SJCRH30 (cell line): ENCODE measurements around the gene LARP6. TPM values are rescaled to one million over a fixed set of nuclear protein-coding genes. Genes with fewer than 3 reads are reported as not detected.
A peak's percentile ranks its signal among the peaks of the same experiment; 100 is the strongest.

Source experiments
- DNase-seq, 2 experiments: peaks; one replicate each; pipeline ENCODE4 v3.0.0-alpha.2; 2015 to 2020
- H3K27ac ChIP-seq: fragments of 250-450 bp; sonication (Bioruptor Pico); 2 replicates; pipeline ENCODE4 v1.5.1; 2020; ENCODE audit warnings: mild to moderate bottlenecking, moderate library complexity
- H3K27me3 ChIP-seq: fragments of 250-450 bp; sonication (Bioruptor Pico); 2 replicates; pipeline ENCODE4 v1.5.1; 2020; ENCODE audit warnings: mild to moderate bottlenecking, moderate library complexity
- H3K36me3 ChIP-seq: fragments of 250-450 bp; sonication (Bioruptor Pico); 2 replicates; pipeline ENCODE4 v1.5.1; 2020; ENCODE audit warnings: mild to moderate bottlenecking, moderate library complexity
- H3K4me1 ChIP-seq: fragments of 250-450 bp; sonication (Bioruptor Pico); 2 replicates; pipeline ENCODE4 v1.5.1; 2020; ENCODE audit warnings: mild to moderate bottlenecking, moderate library complexity
- H3K4me3 ChIP-seq: fragments of 250-450 bp; sonication (Bioruptor Pico); 2 replicates; pipeline ENCODE4 v1.5.1; 2020; ENCODE audit warnings: mild to moderate bottlenecking, moderate library complexity
- H3K9me3 ChIP-seq: fragments of 250-450 bp; sonication (Bioruptor Pico); replicated peaks from 2 replicates; pipeline ENCODE4 v1.5.1; 2020; ENCODE audit warnings: mild to moderate bottlenecking, moderate library complexity
- total RNA-seq: library from RNA; depleted of rRNA; stranded (reverse); fragments of >200 nt; shearing (Covaris generic); gene quantifications from 2 replicates; pipeline ENCODE4 v1.2.3, GENCODE V29; 2014

Gene LARP6
- total RNA-seq, 1 experiment from 2014 or later: 54.8 TPM

DNA sequence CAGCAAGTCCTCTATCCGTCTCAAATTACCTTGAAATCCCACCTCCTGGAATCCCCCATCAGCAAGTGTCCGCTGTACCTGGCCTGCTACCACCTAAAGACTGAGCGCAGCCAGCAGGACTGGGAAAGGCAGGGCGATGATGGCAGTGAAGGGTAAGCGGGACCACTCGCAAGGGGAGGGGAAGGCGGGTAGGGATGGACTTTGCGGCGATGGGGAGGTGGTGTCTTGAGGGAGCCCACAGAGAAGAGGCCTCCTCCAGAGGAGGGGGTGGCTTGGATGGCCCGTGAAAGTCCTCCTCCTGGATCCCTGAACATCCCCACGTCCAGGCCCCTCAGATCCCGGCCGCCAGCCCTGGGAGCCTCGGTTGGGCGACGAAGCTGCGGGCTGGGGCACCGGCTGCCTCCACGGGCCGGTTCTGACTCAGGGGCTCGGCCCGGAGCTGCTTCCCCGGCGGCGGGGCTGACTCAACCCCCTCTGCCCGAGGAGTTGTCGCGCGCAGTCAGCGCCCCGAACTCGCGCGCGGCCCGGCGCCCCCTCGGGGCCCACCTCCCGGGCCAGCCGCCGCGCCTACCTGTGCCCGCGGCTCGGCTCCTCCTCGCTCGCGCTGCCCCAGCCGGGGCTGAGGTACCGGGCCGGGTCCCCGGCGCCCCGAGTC lies 512 bp downstream of the LARP6 start:
- Histone ChIP-seq H3K27me3 (no peaks in the 10 kb centered on the region), H3K27ac (peak overlapping the region; percentile 30; the same call in 1 of the 2 replicates), H3K36me3 (peaks cover 12% of the 10 kb centered on the region; the same call in 1 of the 2 replicates), H3K4me3 (peak overlapping the region; percentile 96), H3K9me3 (no peaks in the 10 kb centered on the region), H3K4me1 (peaks cover 13% of the 10 kb centered on the region)
- peak; percentile 67 to 75 for DNase-seq

DNA sequence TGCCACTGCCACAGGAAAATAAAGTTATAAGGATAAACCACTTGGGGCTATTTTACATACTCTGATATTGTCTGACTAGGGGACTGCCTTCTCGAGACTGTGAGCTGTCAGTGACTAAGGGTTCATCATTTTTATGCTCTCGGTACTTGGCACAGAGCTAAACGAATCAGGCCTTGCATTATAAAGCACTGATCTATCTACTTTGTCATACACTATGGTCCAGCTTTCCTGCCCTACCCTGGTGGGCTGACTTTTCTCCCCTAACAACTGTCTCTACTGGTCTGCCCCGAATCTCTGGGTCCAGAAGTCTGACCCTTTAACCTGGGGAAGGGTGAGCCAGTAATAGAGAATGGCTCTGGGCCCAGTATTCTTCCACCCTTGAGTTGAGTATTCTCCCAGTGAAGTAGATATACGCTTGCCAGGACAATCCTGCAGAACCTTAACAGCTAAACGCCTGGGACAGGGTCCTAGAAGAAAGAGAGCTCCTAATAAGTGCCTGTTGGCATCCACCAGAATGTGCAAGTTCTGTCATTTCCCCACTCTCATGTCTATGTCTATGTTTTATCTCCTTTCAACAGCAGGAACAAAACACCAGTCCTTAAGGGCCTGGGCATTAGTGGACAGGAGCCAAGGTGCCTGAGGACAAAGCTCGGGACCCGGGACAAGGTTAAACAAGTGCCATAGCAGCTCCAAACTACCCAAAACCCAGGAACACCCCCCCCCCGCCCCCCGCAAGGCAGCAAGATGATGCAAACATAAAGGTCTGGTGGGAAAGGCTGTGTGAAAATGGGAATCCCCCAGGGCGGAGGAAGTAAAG lies 1.2 kb downstream of the LARP6 start:
- Histone ChIP-seq H3K4me1 (peaks cover 13% of the 10 kb centered on the region), H3K27me3 (no peaks in the 10 kb centered on the region), H3K27ac (no peak overlapping the region; the same call in 1 of the 2 replicates), H3K36me3 (peaks cover 12% of the 10 kb centered on the region; the same call in 1 of the 2 replicates), H3K9me3 (no peaks in the 10 kb centered on the region), H3K4me3 (peak overlapping the region; percentile 96)
- no peak for DNase-seq

DNA sequence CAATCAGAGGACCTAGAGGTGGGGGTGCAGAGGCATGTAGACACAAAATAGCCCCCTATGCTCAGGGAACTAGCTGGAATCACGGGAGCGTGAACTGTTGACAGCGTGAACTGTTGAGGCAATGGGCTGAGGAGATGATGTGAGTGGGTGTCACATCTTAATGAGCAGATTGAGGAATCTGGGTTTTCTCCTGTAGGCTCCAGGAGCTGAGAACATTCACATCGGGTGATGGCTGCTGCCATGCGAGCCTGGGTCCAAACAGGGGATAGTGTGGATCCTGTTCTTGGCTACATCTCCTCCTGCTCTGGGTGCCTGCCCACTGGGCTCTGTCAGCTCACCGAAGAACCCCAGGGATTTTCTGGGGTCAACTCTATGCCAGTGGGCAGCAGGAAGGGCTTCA lies 2.1 kb downstream of the LARP6 start:
- H3K36me3 ChIP-seq: peaks cover 12% of the 10 kb centered on the region; the same call in 1 of the 2 replicates
- DNase-seq: no peak
- H3K9me3 ChIP-seq: no peaks in the 10 kb centered on the region
- no peak overlapping the region for H3K4me3 ChIP-seq
- peaks cover 10% of the 10 kb centered on the region for H3K4me1 ChIP-seq
- H3K27me3 ChIP-seq: no peaks in the 10 kb centered on the region
- H3K27ac ChIP-seq: no peak overlapping the region

DNA sequence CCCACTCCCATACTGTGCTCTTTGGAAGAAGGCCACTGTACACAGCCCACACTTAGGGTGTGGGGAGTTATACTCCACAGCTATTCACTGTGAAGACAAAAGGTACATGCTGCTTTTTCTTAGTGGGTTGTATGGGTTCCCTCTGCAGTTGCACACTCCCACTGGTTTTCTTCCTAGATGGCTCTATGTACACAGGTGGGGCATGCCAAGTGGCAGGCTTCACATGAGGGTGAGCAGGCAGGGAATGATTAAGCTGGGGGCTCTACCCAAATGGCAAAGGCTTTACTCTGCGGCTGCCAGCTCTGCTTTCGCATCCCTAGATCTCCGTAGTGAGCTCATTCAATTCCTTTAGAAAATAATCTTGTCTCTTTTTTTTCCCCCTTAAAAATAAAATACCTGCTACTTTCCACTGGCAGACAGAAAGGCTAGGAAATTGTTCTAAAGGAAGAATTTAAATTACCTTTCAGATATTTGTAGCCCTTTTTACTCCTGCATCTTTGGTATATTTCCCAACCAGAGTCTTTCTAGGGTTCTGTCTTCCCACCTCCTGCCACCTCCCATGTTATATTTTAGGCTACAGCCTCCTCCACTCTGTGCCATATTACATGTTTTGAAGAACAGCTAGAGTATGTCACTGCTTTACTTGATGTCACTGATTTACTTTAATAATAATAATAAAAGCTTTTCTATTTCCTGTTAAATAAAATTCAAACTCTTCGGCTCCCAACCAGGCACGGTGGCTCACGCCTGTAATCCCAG lies 8.2 kb downstream of the LARP6 start:
- Histone ChIP-seq H3K36me3 (0 out of 2 replicates have a peak, but pooled peaks cover 4% of the 10 kb centered on the region), H3K4me3 (no peak overlapping the region), H3K4me1 (no peaks in the 10 kb centered on the region), H3K9me3 (no peaks in the 10 kb centered on the region), H3K27me3 (no peaks in the 10 kb centered on the region), H3K27ac (no peak overlapping the region)
- DNase-seq: no peak

DNA sequence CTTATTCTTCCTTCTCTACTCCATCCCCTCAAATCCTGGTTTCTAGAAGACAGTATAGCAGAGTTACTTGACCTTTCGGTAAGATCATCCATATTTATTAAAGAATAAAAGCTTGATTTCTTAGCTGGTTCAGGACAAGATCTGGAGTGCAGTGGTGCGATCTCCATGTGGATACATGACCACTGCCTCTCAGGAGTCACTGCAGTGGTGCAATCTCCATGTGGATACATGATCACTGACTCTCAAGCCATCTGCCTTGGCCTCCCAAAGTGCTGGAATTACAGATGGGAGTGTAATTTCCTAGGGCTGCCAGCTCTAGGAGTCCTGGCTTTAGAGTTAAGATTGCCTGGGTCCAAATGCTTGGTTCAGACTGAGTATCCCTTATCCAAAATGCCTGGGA lies 16.5 kb downstream of the LARP6 start:
- Histone ChIP-seq H3K27me3 (no peaks in the 10 kb centered on the region), H3K4me3 (no peak overlapping the region), H3K9me3 (no peaks in the 10 kb centered on the region), H3K36me3 (peaks cover 18% of the 10 kb centered on the region), H3K4me1 (peaks cover 17% of the 10 kb centered on the region), H3K27ac (no peak overlapping the region)
- DNase-seq: no peak

DNA sequence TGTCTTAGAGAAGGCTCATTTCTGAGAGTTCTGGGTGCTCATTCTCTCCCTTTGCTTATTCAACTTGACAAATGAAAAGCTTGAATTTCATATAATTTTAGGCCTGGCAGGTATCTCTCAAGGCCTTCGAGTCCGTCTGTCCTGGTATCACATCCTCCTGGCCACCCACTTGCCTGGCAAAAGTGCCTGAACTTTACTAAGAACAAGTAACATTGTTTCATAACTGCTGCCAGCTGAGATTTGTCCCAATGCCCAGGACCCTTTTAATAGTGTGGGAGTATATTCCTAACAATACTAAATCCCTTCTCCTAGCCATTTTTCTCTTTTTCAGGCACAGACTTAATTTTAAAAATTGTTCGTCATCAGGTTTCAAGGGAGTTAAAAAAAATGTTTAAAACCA lies 18.1 kb downstream of the LARP6 start:
- DNase-seq: no peak
- peaks cover 17% of the 10 kb centered on the region for H3K4me1 ChIP-seq
- no peak overlapping the region for H3K4me3 ChIP-seq
- H3K36me3 ChIP-seq: peaks cover 26% of the 10 kb centered on the region
- H3K27me3 ChIP-seq: no peaks in the 10 kb centered on the region
- H3K27ac ChIP-seq: no peak overlapping the region
- H3K9me3 ChIP-seq: no peaks in the 10 kb centered on the region

DNA sequence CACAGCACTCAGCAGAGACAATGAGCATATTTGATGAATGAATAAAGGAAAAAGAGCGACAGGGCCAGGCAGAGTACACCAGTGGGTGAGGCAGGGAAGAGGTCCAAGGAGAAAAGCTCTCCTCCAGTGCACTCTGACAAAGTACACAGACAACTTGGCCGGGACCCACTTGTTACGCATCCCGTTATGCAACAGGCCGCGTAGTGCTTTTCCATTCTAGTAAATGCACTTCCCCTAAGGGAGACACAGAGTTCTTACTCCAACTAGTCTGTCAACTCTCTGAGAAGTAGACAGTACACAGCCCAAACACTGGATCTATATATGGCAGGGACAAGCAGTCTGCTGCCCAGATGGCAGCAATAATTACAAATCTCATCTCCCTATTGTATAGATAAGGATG lies 18.5 kb downstream of the LARP6 start:
- Histone ChIP-seq H3K27ac (no peak overlapping the region), H3K9me3 (no peaks in the 10 kb centered on the region), H3K27me3 (no peaks in the 10 kb centered on the region), H3K36me3 (peaks cover 31% of the 10 kb centered on the region), H3K4me3 (no peak overlapping the region), H3K4me1 (peaks cover 17% of the 10 kb centered on the region)
- no peak for DNase-seq

DNA sequence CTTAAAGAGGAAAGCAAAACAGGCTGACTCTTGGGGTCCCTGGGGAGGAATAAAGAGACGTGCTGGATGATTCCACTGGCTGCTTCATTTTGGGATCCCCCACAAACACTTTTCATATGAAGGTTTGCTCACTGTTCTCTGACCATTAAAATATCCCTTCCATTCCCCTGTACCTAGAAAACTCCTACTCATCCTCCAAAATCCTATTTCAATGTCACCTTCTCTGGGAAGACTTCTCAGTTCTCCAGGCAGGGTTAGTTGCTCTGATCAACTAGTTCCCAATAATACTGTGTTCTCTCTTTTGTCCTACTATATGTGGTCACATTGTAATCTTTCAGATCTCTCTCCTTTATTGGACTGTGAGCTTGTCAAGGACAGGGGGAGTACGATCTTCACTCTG lies 19.0 kb downstream of the LARP6 start:
- Histone ChIP-seq H3K27me3 (no peaks in the 10 kb centered on the region), H3K27ac (no peak overlapping the region), H3K4me1 (peaks cover 17% of the 10 kb centered on the region), H3K36me3 (peaks cover 32% of the 10 kb centered on the region), H3K9me3 (no peaks in the 10 kb centered on the region), H3K4me3 (no peak overlapping the region)
- no peak for DNase-seq

DNA sequence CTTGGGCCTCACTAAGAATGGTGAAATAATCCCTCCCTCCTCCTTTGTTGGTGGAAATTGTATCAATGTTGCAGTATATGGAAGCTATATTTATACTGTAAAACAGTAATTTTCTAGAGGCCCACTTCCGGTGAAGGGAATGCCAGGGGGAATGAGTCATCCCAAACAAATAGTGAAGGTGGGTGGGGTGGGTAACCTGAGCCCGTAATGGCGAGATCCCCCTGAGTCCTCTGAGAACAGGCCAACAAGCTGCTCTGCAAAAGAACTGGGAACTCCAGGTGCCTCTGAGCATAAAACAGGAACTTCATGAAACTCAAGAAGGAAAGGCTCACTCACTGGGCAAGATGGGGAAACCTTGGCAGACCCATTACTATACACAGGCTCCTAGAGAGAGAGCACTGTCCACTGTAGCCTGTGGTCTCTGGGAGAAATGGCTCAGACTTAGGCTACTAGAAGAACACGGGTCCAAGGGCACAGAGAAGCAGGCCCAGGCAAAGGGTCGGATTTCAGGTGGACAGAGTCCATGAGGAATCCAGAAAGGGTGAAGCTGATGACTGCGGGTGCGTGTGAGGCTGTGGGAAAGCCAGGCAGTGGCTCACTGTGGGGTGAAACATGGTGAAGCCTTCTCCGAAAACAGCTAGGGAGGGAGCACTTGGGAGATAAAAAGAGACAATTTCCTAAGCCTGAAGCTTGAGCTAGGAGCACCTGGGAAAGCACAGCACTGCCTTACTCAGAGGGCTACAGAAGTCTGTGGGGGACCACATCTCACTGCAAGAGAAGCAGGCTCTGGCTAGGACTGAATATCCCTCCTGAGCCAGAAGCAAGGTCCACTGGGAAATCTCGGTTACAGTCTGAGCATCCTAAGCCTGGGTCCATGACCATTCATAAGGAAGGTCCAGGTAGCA lies 19.8 kb downstream of the LARP6 start:
- Histone ChIP-seq H3K27me3 (no peaks in the 10 kb centered on the region), H3K9me3 (no peaks in the 10 kb centered on the region), H3K4me1 (peaks cover 17% of the 10 kb centered on the region), H3K36me3 (peaks cover 32% of the 10 kb centered on the region), H3K4me3 (no peak overlapping the region), H3K27ac (peak overlapping the region; percentile 36)
- DNase-seq: peak; percentile 80 to 84

DNA sequence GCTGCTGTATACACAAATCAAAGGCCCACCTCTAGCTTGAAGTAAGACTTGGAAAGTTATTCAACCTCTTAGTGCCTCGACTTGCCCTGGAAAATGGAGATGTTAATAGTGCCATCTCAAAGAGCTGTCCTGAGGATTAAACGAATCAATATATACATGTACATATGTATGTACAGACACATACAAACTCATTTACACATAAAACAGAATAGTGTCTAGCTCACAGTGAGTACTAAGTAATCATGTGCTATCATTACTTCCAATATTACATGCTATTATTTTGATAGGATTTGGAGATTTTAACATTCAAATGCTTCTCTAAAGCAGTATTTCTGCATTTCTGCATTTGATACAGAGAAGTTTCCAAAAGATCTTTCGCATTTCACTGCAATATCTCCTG lies 20.5 kb downstream of the LARP6 start:
- Histone ChIP-seq H3K27me3 (no peaks in the 10 kb centered on the region), H3K27ac (peak overlapping the region; percentile 36; the same call in 1 of the 2 replicates), H3K9me3 (no peaks in the 10 kb centered on the region), H3K36me3 (peaks cover 32% of the 10 kb centered on the region), H3K4me1 (peaks cover 17% of the 10 kb centered on the region), H3K4me3 (no peak overlapping the region)
- no peak for DNase-seq

DNA sequence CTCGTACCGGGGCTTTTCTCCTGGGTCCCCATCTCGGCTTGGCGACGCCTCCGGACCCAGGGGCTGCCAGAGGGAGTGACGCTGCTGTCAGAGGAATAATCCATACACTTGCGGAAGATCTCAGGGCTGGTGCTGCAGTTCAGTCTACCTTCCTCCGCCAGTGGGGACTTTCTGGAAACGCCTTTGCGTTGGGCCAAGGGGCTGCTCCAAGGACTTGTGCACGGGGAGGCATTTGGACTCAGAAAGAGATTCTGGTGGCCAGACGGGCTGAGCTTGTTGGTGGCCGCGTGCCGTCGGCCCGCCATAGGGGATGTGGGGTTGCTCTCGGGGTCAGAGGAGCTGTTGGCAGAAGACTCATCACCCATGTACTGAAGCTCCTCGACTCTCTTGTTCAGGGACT lies 21.8 kb downstream of the LARP6 start:
- no peaks in the 10 kb centered on the region for H3K27me3 ChIP-seq
- peaks cover 17% of the 10 kb centered on the region for H3K4me1 ChIP-seq
- H3K27ac ChIP-seq: no peak overlapping the region
- peaks cover 32% of the 10 kb centered on the region for H3K36me3 ChIP-seq
- no peaks in the 10 kb centered on the region for H3K9me3 ChIP-seq
- H3K4me3 ChIP-seq: no peak overlapping the region
- no peak for DNase-seq

DNA sequence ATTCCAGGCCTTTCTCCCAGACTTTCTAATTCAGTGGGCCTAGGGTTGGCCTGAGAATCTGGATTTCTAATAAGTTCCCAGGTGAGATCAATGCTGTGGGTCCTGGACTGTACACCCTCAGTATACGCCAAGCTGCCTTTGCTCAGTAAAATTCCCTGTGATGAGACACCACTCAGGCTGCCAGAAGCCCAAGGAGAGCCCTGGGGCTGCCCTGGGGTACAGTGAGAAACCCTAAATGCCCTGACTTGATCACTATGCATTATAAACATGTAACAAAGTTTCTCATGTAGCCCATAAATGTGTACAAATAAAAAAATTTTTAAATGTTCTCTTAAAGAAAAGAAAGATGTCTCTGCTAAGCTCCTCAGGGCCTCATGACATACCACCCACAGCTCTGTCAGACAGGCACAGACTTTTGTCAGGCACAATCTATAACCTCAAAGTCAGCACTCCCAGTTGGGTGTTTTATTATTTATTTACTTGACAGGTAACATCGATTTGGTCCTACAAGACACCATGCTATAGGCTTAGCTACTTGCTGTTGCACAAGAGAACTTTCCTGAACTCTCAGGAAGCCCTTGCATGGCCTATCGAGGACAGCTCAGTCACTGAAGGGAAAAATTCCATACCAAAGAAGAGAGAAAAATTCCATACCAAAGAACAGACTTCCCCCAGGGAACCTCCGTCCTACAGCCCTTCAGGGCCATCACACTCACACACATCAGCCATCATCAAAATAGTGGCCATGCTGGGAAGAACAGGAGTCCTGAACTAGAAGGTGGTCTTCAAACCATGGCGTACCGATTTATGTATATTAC lies 22.7 kb downstream of the LARP6 start:
- Histone ChIP-seq H3K9me3 (no peaks in the 10 kb centered on the region), H3K36me3 (peaks cover 32% of the 10 kb centered on the region), H3K4me1 (peaks cover 22% of the 10 kb centered on the region), H3K27ac (no peak overlapping the region), H3K27me3 (no peaks in the 10 kb centered on the region), H3K4me3 (no peak overlapping the region)
- DNase-seq: no peak

DNA sequence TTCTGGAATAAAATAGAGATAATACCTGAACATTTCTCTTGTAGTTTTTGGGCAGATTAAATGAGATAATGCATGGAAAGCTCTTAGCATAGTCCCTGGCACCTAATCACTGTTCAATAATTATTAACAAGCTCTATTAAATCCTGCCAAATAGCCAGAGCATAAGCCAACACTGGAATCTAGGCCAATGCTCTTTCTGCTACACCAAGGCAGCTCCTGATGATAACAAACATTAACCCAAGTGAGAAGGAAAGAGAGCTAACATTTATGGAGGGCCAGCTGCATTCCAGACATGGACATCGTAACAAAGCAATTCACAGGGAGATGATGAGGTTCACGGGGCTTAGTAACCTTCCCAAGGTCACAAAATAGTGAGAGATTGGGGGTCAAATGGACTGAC lies 23.3 kb downstream of the LARP6 start:
- H3K9me3 ChIP-seq: no peaks in the 10 kb centered on the region
- H3K36me3 ChIP-seq: peaks cover 26% of the 10 kb centered on the region
- no peaks in the 10 kb centered on the region for H3K27me3 ChIP-seq
- no peak overlapping the region for H3K27ac ChIP-seq
- H3K4me3 ChIP-seq: no peak overlapping the region
- H3K4me1 ChIP-seq: peaks cover 28% of the 10 kb centered on the region
- DNase-seq: no peak
